Measurements from ENCODE around the gene ZDHHC17.

Gene ZDHHC17

DNA sequence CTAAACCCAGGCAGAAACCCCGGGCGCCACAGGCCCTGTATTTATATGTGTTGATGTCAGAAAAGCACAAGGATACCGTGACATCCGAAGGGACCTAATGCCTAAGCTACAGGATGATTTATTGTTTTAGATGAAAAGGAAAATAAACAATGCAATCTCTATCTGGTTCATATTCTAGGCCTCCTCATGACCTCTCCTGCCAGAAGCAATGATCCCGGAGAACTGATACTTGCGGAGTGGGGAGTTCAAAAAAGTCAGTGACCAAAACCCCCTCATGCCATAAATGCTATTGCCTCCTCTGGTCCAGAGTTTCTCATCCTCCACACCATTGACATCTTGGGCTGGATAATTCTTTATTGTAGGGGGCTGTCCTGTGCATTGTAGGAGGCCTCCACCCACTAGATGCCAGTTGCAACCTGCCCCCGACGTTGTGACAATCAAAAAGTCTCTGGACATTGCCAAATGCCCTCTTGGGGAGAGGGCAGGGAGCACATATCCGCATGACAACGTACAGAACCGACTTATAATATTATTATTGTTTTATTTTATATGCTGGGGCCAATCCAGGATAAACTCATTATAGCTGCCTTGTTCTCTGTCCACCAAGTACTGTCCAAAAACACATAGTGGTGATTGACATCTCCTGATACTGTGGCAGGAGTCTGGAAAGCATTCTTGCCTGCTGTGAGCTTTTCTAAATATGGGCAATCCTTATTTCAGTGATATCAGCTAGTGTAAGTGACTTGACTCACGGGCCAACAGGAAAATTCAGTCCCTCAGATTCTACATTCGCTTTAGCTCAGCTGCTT, 116.0 kb downstream of the ZDHHC17 start:
- FAIRE-seq = no peak

DNA sequence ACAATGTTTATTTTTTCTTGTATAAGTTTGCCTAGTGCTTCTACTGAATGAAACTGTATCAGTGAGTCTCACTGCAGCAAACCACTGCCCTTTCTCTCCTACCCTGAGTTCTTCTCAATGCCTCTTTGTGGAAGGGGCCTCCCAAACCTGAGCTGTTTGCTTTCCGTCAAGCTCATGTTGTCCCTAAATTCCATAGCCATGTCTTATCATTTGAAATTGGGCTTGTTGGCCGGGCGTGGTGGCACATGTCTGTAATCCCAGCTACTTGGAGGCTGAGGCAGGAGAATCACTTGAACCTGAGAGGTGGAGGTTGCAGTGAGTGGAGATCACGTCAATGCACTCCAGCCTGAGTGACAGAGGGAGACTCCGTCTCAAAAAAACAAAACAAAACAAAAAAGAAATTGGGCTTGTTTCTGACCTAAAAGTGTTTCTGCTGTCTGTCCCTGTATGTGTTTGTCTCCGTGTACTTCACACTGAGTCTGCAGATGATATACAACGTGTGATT, 116.7 kb downstream of the ZDHHC17 start:
- no peak for FAIRE-seq

DNA sequence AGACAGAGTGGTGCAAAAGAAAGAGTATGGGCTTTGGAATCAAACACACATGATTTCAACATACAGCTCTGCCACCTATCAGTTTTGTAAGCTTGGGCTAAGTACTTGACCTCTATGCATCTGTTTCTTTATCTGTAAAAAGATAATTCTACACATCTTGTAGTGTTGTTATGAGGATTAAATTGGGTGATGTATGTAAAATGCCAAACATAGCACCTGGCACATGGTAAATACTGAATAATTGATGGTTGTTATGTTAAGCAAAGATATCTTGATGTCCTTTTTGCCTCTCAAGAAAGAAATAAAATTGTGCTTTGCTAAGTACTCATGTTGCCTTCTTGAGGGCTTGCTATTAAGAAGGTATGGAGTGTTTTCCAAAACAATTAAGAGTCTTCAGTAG, 117.2 kb downstream of the ZDHHC17 start:
- no peak for FAIRE-seq

DNA sequence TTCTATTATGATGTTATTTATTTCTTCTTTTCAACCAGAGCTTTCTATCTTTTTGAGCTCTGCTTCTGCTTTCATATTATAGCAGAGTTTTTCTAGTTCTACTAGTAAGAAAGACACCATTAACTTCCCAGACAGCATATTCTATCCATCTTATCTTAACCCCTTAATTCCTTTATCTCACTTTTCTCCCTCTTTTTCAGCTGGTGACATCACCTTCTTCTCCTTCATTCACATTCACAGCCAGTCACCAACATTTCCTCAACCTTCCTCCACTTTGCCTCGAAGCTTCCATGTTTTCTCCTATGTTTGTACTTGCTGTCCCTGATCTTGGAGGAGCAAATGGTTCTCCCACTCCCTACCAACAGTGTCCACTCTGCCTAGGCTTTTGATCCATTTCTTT, 118.5 kb downstream of the ZDHHC17 start:
- FAIRE-seq = no peak

DNA sequence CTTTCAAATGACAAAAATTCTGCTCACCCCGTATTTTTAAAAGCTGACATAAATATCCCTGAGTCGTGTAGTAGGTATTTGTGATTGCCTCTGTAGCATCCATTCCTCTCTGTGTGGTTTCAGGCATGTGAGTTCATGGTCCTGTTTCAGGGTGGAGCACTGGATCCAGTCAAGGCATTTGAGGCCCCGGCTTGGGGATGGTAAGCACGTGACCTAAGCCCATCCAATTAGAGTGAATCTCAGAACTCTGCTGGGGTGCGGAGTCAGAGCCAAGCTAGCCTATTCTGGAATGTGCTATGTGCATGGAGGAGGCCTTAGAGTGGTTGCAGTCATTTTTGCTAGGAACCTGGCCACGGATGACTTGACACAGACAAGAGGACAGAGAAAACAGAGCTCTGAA, 119.2 kb downstream of the ZDHHC17 start:
- no peak for FAIRE-seq

DNA sequence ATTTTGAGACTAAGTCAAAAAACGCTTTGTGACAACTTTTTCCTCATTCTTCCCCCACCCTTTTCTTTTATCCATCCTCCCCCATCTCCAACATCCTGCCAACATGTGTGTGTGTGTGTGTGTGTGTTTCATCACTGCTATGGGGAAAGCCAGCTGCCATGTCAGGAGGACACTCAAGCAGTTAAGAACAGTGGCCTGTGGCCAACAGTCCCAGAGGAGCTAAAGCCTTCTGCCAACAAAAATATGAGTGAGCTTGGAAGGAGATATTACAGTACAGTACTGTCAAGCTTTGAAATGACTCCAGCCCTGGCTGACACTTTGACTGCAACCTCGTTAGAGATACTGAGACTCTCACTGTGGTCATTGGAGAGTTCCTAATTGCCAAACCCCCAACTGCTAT, 119.9 kb downstream of the ZDHHC17 start:
- FAIRE-seq = no peak

DNA sequence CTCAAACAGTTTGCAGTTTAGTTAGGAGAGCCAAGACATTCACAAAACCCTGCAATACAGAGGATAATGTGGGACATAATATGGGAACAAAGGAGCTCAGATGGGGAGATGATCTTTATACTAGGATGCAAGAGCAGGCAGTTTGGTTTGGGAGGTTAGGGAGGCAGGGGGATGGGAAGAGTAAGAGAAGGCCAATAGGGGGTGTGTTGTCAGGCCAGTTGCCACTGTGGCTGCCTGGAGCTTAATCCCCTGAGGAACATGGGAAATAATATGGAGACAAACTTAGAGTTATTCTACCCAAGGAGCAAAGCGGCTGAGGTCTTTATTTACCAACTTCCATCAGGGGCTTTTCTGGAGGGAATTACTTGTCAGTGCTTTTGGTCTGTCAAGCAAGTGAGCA, 124.9 kb downstream of the ZDHHC17 start:
- no peak for FAIRE-seq

DNA sequence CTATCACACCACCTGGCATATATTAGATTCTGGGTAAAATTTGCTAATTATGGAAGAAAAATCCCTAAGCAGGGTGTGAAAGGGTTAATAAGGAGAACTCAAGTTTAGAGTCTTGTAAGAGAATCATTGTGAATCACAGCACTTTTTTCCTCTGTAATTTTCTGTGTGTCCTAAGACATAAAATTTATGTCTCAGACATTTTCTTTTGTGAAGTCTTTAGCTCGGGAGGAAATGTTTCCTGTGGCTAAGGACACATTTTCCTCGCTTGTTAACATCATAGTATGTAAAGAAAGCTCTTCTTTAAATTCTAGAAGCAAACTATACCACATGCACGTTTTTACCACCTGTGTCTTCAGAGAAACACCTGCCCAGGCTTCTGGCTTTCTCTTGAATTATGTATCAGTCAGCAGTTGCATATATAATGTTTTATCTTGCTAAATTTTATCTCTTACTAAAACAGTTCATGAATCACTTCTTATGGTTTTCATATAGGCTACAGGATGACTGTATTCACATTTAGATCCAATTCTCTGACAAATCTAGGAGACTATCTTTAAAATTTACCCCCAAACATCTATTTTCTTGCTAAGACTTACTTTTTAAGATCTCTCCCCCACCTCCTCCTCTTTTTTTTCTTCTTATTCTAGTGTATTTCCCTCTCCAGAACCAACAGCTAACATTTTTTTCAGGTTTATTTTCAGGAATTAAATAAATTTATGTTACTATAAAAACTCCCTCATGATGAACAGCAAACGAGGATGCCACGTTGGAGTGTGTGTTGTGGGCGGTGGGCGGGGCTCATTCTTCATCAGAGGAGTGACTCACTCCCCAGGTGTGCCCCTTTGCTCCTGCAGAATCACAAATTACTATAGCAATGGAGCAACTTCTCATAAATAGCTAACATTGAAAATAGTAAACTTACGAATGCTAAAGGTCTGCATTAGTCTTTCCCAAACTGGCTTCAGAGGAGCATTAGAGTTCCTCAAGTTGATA, 126.5 kb downstream of the ZDHHC17 start:
- FAIRE-seq = no peak

DNA sequence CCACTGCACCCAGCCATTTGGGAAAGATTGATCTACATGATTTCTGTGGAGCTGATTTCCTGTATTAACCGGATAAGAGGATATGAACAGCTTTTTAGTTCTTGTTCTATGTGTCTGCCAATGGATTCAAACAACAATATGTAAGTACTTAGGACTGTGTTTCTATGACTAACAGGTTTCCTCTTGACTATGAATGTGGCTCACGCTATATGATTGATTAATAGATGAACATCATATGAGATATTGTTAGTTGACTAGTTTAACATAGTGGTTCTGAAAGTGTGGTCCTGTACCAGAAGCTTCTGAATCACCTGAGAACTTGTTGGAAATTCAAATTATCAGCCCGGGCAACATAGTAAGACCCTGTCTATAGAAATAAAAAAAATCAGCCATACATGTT, 127.7 kb downstream of the ZDHHC17 start:
- FAIRE-seq = no peak

DNA sequence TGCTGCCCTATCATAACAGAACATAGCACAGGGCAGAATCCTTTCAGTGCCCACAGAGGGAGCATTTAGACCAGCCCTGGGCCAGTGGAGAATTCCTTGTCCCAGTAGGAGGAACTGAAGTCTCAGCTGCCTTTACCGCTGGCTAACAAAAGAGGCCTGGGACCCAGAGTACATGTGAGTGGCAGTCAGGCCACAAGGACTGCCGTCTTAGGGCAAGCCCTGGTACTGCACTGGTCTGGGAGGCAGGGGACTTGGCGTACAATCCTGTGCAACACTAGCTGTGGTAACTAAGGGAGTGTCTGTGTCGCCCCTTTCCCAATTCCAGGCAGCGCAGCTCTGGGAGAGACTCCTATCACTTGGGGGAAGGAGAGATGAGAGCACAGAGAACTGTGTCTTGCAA, 131.9 kb downstream of the ZDHHC17 start:
- FAIRE-seq = no peak

DNA sequence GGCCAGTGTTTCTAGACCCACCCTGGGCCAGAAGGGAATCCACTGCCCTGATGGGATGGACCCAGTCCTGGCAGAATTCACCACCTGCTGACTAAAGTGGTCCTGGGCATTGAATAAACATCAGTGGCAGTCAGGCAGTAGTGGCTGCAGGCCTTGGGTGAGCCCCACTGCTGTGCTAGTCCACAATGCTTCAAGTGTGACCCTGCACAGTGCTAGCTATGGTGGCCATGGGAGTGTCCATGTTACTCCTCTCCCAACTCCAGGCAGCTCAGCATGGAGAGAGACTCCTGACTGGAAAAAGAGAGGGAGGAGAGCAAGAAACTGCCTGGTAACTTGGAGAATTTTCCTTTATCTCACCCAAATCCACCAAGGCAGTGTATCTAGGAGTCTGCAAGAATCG, 132.4 kb downstream of the ZDHHC17 start:
- FAIRE-seq = no peak

DNA sequence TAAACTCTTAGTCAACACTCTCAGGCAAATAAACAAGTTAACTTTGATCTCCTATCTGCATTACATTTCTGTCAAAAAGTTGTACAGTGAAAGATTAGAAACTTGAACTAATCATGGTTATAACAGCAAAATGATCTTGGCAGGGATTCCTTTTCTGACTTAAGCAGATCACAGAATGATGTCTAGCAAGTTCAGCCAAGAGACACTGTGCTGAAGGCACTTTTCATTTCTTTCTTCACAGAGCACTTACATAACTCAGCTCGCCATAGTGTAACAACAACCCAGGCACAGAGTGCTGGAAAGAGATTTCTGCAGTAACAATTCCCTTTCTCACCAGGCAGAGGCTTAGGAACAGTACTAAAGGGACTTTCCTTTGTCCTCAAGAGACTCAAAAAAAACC, 134.5 kb downstream of the ZDHHC17 start:
- no peak for FAIRE-seq

DNA sequence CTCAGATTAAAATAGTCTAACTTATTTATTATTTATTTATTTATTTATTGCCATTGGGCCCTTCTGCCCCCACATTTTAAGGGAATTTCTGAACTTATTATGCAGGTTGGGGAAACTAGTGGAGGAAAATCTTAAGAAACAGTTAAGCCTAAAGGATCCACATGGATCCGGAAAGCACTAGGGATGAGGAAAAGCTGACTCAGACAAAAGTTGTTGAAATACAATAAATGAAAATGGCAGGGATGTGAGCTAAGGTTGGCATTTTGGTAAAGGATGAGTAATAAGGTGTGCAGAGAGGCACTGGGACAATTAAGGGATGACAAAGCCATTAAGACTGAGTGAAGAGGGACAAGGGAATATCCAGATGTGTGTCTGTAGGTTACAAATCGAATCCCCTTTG, 135.6 kb downstream of the ZDHHC17 start:
- FAIRE-seq = no peak

DNA sequence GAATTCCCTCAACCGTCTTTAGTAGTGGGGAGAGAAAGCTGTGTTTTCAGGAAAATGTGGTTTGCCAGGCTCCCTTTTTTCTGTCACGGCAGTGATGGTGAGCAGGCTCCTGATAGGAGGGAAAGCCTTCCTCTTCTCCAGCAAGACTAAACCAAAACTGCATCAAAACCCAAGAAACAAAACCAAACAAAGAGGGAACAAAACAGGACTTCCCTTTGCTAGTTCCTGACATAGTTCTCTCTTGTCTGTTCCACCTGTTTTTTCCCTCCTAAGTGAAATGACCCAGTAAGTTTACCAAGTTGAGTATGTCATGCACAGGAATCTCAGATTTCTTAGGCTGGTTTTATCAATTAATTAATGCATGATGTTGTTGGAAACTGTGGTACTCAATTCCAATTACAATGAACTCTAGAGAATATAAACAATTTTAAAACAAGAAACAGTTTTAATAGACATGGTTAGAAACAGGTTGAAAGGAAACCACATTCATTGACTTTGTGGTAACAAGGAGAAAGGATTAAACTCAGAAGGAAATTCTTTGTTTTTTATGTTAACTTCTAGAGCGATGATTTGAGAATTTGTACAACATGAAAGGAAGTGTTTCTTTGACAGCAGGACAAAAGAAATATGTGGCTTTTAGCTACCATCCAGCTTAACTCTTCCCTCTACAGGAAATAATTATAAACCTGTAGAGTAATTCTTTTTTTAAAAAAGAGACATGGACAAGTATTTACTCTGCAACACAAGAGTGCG, 137.9 kb downstream of the ZDHHC17 start:
- no peak for FAIRE-seq

All from A204.1 (cell line).